HG03520 (cell line): ENCODE measurements around the gene LGR4.

ENCODE experiments used
- ATAC-seq: cut with Tn5 transposase; IDR thresholded peaks from one replicate; pipeline ENCODE4 v1.9.1; 2021; ENCODE audit warnings: mild to moderate bottlenecking, moderate library complexity; ENCODE audit not compliant: unreplicated experiment

LGR4 gene

DNA sequence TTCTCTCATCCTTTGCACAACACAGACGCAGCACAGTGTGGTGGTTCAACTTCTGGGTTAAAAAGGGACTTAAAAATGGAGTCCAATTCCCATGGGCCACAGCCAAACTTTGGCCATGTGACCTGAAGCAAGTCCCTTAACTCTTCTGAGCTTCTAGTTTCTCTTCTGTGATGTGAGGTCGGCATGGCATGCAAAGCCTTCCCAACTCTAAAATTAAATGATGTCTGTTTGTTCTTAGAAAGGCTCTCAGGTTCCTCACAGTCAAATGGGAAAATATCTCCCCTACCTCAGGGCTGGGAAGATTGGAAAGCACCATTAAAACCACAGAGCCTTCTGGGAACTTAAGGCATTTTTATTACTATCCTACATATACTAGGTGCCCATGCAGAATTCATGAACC lies 38.8 kb downstream of the LGR4 start:
- no peak for ATAC-seq

DNA sequence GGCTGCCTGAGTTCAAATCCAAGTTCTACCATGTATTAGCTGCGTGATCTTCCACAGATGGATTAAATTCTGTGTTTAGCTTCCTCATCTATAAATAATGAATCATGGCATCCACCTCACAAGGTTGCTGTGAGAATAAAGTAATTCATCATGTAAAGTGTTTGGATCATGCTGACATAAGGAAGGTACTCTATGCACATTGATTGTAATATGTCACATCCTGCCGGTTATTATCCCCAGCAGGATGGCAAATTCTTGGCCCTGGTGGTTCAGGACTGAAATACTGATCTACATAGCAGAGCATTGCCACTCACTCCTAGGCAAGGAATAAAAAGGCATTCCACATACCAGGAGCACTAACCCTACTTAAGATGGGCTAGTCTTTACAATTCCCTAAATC lies 40.8 kb downstream of the LGR4 start:
- no peak for ATAC-seq

DNA sequence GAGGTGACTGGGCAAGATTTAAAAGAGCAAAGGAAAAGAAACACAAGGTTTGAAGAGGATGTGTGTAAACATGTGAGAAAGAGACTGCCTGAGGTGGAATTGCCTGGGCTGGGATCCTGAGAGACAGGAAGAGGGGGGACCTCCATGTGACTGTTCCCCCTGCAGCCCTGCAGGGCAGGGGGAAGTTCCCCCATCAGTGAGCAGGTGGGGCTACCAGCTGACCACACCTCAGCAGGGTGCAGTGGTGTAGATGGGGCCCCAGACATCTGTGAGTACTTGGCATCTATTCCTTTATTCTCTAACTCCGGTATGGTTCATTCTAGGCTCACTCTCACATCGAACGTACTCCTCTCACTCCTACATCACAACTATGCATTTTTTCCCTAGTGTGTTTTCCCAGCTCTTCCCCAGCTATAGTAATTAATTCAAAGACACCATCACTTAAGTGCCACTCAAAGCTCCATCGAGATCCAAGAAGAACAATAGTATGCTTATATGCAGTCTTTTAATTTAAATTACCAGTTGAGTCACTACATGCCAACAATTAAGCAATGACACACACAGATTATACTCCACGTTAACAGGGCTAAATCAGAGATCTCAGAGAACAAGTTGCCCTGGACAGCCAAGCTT lies 42.7 kb downstream of the LGR4 start:
- no peak for ATAC-seq

DNA sequence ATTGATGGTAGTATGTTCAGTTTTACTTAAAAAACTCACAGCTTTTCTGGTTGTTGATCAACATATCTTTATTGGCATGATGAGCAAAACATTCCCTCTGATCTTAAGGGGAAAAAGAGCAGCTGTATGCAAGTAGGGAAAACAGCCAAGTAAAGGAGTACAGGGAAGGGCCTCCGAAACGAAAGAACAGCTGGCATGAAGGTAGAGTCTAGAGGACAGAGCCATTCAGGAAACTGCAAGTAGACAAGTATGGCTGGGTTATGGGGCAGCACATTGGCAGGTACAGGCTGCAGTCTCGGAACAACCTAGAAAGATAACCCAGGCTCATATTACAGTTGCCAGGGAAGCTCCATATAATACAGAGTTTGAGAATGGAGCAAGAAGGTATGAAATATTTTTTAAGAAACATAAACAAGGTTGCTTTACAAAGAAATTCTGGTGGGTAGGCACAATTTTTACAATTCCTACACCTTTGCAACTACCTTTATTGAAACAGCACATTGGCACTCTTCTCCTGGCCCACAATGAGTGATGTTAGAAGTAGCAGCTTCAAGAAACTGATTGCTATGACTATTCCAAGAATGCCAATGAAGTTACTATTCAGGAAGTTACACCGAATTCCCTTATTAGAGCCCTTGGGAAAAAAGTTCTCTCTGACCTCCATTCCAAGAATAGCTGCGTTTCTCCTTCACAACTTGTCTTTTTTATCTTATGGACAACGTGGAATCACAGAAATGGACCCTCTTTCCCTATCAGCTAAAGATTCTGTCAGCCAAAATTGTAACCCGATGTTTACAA lies 45.2 kb downstream of the LGR4 start:
- no peak for ATAC-seq

DNA sequence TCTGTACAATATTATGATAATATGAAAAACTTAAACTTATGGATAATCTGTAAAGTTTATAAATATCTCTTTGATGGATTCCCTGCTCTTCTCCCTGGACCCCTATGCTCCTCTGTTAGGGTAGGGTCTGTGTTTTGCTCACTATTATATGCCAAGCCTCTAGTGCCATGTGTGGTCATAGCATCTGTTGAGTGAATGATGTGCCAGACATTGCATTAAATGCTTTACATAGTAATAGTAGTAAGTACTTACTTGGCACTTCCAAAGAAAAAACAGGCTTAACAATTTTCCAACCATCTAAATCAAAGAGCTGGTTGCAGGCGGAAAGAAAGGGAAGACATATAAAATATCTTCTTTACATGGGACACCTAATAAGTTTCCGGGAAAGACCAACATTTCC lies 46.8 kb downstream of the LGR4 start:
- ATAC-seq: no peak

DNA sequence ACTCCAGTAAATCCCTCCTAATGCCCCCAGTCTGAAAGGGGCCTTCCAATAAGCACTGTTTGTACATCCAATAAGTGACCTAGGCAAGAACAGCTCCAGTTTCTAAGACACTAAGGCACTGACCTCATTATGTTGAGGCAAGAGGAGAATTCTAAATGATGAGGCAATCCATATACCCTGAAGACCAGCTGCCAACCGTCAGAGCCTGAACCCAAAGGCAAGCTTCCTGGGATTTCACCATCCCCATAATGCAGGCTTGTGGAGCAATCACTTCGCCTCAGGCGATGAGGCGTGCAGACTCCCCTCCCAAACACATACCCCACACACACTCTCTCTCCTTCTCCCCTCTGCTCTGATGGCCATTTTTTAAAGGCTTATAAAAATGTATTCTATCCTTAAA lies 49.5 kb downstream of the LGR4 start:
- no peak for ATAC-seq

DNA sequence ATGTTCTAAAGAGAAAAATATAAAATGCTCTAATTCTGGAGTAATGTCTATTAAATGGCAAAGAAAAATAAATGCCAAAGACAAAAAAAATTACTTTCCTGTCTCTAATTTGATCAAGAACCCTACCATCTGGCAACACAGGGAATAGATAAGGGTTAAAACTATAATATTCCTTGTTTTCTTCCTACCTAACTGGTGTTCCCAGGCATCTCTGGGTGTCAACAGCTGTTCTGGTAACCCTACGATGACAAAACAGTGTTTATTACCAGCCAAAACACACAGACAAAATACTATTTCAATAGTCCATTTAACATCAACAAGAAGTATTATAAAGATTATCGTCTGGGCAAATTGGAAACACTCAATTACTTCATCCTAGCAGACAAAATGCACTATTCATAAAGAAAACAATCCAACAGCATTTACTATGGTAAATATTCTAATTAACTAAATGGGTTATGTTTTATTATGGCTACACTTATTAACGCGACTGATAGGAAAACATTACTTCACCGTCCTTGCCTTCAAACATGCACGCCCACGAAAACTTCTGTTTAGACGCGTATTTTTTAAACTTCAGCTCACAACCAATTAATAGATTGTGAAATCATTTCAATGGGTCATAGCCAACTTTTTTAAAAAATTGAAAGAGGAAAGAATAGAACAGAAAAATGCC lies 50.6 kb downstream of the LGR4 start:
- no peak for ATAC-seq

DNA sequence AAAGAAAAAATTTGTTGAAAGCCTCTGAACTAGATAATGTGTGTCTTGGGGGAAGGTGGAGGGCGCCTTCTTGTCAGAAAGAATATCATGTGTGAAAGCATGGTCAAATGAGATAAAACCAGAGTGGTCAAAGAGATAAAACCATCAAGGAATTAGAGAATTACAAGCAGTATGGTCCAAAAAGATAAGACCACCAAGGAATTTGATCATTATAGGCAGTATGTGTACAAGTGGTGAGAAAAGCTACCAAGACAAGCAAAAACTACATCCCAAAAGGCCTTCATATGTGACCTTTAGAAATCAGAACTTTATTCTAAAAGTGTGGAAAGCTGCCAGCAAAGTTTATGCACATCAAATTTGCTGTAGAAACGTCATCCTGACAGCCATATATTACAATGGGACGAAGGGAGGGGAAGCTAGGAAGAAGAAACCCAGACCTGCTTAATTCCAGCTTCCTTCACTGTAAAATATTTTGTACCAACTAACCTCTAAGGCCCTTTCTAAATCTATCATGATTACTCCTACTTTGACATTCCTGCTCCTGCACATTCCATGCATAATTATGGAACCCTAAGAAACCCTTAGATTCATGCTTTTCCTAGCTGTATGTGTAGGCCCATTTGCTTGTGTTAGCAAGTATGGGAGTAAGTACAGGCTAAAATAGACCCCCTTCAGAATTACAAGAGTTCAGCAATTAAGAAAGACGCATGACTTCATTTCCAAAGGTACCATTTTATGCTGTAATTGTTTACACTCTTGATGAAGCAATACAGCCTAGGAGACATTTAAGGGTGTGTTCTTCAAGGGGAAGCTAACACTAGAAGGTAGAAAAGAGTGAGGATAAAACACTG lies 51.6 kb downstream of the LGR4 start:
- no peak for ATAC-seq

DNA sequence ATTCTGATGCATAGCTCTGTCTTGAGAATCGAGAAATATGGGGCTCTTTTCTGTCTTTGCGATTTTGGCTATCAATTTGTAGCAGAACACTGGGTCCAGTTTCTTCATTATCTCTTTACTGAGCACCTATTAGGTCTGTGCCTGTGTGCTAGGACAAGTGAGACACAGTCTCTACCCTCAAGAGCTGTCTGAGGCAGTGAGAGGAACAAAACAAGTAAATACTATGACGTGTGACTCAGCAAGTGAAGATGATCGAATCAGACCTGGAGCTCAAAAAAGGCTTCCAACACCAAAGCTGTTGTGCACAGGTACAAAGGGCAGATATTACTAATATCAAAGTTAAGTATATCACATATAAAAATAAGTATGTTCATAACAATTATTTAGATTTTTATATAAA lies 52.4 kb downstream of the LGR4 start:
- ATAC-seq: no peak

DNA sequence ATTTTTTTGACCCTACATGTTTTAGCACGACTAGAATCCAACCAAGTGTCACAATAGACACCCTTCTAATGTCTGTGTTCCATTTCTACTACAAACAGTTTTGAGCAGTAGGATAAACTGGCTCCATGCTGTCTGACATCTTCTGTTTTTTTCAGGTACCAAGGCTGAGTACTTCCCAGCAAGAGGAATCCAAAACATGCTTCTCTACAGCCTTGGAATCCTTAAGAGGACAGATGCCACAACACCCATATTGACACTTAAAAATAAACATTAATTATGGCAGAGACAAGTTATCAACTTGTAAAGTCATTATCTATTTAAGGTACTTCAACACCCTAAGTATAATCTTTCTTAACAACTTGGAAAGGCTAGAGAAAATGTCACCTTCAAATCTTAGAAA lies 54.2 kb downstream of the LGR4 start:
- ATAC-seq: no peak

DNA sequence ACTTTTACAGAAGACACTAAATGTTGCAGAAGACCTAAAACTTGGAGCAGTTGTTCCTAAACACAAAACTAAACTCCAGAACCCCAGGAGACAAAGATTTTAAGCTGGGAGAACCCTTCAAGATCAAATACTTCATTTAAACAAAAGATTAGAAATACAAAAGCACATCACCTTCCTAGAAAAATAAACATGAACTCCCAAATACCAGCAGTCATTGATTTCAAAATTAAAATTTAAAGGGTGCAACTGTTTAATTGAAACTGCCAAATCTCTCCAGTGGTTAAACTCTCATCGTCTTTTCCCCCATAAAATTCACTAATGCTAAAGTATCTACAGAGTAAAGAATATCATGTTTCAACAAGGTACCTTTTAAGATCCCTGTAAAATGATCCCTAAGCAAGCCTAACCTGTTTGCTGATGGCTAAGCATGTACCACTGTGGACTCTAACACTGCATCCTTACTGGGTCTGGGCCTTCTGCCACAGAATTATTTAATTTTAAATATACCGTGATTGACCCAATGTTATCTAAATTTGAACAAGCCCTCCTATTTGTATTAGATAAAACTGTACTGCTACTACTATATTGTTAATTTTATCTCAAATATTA lies 55.9 kb downstream of the LGR4 start:
- no peak for ATAC-seq

DNA sequence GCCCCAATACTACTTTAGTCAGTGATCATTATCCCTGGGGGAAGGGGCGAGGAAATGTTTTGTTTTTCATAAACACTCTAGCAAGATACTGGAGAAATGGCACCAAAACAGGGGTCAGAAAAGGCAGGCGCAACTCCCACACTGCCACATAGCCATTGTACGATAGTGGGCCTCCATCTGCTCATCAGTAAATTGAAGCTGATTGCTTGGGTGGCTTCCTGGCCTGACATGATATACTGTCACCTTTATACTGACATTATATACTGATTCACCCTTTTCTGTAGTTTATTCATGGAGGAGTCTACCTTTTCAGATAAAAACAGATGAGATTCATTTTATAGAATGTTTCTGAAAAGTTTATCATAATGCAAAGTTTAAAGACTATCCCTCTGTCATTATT lies 57.9 kb downstream of the LGR4 start:
- no peak for ATAC-seq

DNA sequence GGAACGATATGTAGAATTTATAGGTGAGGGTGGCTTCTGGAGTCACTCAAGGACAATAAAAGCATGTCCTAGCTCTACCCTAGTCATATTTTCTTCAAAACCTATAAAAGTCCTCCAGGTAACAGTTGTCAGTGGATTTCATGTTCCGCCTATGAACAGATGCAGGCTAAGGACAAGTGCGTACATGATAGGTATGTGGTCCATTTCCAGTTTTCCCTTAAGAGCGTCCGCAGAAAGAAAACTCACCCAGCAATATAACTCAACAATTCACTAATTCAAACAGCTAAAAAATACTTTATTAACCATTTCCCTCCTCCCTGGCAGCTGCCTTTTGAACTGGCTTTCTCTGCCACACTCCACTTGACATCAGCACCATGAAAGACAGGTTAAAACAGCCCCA lies 59.4 kb downstream of the LGR4 start:
- ATAC-seq: no peak

DNA sequence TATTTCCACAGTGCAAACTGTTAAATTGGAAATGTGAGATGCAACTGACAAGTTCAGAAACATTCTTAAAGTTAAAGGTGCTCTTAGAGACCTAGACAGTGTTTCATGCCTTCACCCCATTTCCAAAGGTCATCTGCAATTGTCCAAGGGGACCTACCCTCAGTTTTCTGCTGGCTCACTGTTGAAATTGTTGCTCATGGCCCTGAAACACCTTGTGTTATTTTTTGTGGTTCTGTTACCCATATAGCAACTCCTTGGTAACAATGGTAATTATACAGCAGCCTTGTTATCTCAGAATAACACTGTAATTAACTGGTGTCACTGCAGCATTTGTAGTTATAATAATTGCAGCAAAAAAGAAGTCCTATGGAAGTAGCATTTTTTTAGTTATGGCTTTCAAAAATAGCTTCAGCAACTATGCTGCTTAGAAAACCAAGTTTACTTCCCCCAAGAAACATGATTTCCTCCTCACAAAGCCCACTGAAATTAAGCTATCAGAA lies 60.3 kb downstream of the LGR4 start:
- ATAC-seq: no peak

DNA sequence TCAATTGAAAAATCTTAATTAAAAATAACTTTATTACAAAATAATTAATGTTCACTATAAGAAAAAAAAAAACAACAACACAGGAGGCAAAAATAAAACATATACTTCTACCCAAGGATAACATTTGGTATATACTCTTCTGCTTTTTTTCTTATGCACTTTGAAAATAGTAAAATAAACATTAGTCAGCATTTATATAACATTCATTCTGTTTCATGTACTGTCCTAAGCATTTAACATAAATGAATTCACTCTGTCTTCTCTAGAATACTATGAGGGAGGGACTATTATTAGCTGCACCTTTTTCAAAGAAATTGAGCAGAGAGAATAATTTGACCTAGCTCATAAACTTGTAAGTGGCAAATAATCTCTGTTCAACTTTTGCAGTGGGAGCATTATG lies 61.3 kb downstream of the LGR4 start:
- ATAC-seq: no peak

DNA sequence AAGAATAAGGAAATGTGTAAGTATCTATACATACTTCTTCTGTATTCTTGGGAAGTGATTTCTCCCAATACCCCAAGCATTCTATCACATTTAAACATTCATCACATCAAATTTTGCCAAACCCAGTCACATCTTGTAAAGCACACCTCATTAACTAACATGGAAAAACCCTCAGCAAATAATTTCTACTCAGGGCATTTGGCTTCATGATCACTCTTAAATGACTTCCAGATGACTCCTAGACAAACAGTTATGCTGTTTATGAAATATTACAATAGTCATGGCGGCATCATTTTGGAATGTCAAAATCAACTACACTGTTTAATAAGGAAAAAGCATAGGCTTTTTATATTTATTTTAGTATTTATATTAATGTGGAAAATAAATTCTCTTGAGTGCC lies 62.3 kb downstream of the LGR4 start:
- no peak for ATAC-seq

DNA sequence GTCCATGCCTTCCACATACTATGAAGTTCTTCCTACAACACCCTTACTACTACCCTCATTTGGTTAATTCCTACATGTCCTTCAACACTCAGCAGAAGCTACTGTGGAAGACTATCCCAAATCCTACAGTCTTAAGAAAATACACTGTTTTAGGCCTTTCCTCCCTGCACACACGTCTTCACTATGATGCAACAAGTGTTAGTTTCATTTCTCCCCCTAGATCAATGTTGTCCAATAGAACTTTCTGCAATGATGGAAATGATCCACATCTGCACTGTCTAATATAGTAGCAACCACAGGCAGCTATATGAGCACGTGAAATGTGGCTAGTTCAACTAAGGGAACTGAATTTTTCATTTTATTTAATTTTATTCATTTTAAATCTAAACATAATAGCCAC lies 62.8 kb downstream of the LGR4 start:
- ATAC-seq: no peak

DNA sequence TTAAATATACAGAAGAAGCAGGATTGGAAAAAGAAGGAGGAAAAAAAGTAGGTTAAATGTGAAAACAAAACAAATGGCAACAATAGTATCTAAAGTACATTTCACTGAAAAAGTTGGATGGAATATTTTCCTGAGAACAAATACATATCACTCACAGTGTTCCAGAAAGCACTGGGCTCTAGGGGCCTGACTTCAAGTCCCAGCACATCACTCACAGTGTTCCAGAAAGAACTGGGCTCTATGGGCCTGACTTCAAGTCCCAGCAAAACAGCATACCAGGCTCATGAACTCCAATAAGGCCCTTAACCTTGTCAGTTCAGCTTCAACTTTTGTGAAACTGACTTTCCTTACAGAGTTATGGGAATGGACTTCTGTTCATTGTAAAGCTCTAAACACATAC lies 63.5 kb downstream of the LGR4 start:
- no peak for ATAC-seq

DNA sequence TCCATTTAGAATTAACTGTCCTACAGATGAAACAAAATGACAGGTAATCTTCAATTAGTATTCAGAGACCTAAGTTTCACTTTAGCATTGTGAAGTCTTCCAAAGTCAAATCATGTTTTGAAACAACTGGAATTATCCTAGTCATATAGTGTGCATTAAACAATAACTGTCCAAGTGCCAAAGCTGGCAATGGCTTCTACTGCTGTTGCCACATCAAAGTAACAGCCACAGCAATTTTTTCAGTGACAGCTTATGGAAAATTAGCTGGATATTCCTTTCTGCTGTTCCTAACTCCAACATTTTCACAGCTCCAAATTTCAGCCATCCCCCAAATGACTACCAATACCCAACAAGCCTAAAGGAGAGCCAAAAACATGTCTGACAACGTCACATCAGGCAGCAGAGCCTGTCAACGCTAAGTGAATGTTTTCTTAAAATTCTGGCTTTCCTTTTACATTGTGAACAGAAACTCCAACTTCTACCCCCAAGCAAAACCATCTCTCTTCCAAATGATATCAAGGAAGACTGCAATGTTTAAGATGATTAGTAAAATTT lies 64.3 kb downstream of the LGR4 start:
- no peak for ATAC-seq
